GM10266 (cell line): ENCODE results near the gene FRMD1.

Experiments used
- DNase-seq: peaks from one replicate; pipeline ENCODE4 v3.0.0; 2012; ENCODE audit errors: extremely low spot score
- CTCF ChIP-seq: IDR thresholded peaks from 2 replicates; pipeline ENCODE4 v1.5.1; 2012; ENCODE audit warnings: mild to moderate bottlenecking, low read depth; ENCODE audit not compliant: control insufficient read depth, insufficient read depth; ENCODE audit errors: missing control alignments

Gene FRMD1

GRCh38 chr6:168032005-168032760, 46.8 kb downstream of the FRMD1 start:
- no peak for DNase-seq

GRCh38 chr6:168031411-168031971, 47.5 kb downstream of the FRMD1 start:
- TF ChIP-seq CTCF: no peak
- no peak for DNase-seq

More at GRCh38 chr6:168032005-168032760, 46.8 kb downstream of the FRMD1 start:
- TF ChIP-seq CTCF: no peak

- no peak for TF ChIP-seq CTCF
- no peak for DNase-seq
Observed at GRCh38 chr6:168030908-168031307, 48.1 kb downstream of the FRMD1 start.

GRCh38 chr6:168030218-168030746, 48.7 kb downstream of the FRMD1 start:
- TF ChIP-seq CTCF: no peak
- no peak for DNase-seq

GRCh38 chr6:168029459-168030217, 49.4 kb downstream of the FRMD1 start:
- DNase-seq: no peak
- no peak for TF ChIP-seq CTCF

- no peak for DNase-seq
- TF ChIP-seq CTCF: no peak
Observed at GRCh38 chr6:168028181-168028580, 50.8 kb downstream of the FRMD1 start.
